Right lobe of liver (tissue), 4 donors: Measurements from ENCODE around the gene IGLON5.

Source experiments
- CTCF ChIP-seq, 4 donors: fragments of 200-600 bp in 3 of 4; fragments of 450-650 bp in 1 of 4; IDR thresholded peaks; one replicate each; pipeline versions ENCODE4 v1.5.1 to v1.8.0; 2016 to 2022; ENCODE audit warnings: antibody characterized with exemption in 4 of 4, mild to moderate bottlenecking in 2 of 4
- POLR2A ChIP-seq: fragments of 450-650 bp; IDR thresholded peaks from one replicate; pipeline ENCODE4 v1.6.1; 2017; ENCODE audit warnings: antibody characterized with exemption, mild to moderate bottlenecking
- donor health status: DM: no; HTN: no; CAD: no.
- donor health status: DM: no; HTN: no; CAD: no.
- donor health status: DM: no; HTN: yes; CAD: no.

- TF ChIP-seq CTCF (IDR thresholded peaks at IDR 0.05) (no peak), POLR2A (no peak)
These were observed 47.9 kb downstream of the IGLON5 start for GRCh38 chr19:51359294-51359693.
